SH-SY5Y (cell line): ENCODE data around the gene LRMDA.

Experiments
- GATA2 ChIP-seq: IDR thresholded peaks from 2 replicates; pipeline ENCODE4 v1.6.1; 2011; ENCODE audit warnings: mild to moderate bottlenecking, low read depth, low read length
- GATA3 ChIP-seq: IDR thresholded peaks from 2 replicates; pipeline ENCODE4 v1.6.1; 2011; ENCODE audit warnings: low read depth, mild to moderate bottlenecking, low read length, moderate library complexity

GRCh38 chr10:75703191-75703854, 271.9 kb downstream of the LRMDA start:
- no peak for TF ChIP-seq GATA2
- no peak for TF ChIP-seq GATA3
